Prostate gland (tissue), 2 donors: ENCODE measurements around the gene KIF2C. TPM values are rescaled to one million over a fixed set of nuclear protein-coding genes. Genes with fewer than 3 reads are reported as not detected.
"Not testable (repeated sequence)": the region's sequence is repeated elsewhere in the genome, so short reads cannot be mapped to it uniquely, and the experiment has no call there.

Experiments used
- DNase-seq: peaks from one replicate; pipeline ENCODE4 v3.0.0-alpha.2; 2019; ENCODE audit warnings: low spot score
- H3K27ac ChIP-seq, 2 donors: fragments of 200-600 bp; sonication (generic); 2 replicates each; pipeline ENCODE4 v1.5.1; 2017 to 2019
- H3K27me3 ChIP-seq: fragments of 200-600 bp; sonication (generic); replicated peaks from 2 replicates; pipeline ENCODE4 v1.5.1; 2019; ENCODE audit not compliant: insufficient read depth
- H3K36me3 ChIP-seq, 2 donors: fragments of 200-600 bp; sonication (generic); 1 replicate in 1 of 2; 2 replicates in 1 of 2; pipeline versions ENCODE4 v1.5.1 to v1.8.1; 2017 to 2019
- H3K4me1 ChIP-seq: fragments of 200-600 bp; sonication (generic); replicated peaks from 2 replicates; pipeline ENCODE4 v1.5.1; 2019
- H3K4me3 ChIP-seq, 2 donors: fragments of 200-600 bp; sonication (generic); 2 replicates each; pipeline ENCODE4 v1.5.1; 2017 to 2019
- H3K9me3 ChIP-seq: fragments of 200-600 bp; sonication (generic); 2 replicates; pipeline ENCODE4 v1.5.1; 2017
- CTCF ChIP-seq, 4 experiments: fragments of 200-600 bp in 2 of 4; fragments of 450-650 bp in 2 of 4; sonication (generic) in 2 of 4; IDR thresholded peaks; 1 replicate in 3 of 4; 2 replicates in 1 of 4; pipeline ENCODE4 v1.5.1; 2016 to 2019; ENCODE audit warnings: antibody characterized with exemption in 4 of 4, mild to moderate bottlenecking in 2 of 4, moderate library complexity in 2 of 4
- POLR2A ChIP-seq: fragments of 450-650 bp; IDR thresholded peaks from one replicate; pipeline ENCODE4 v1.6.1; 2016; ENCODE audit warnings: antibody characterized with exemption, mild to moderate bottlenecking
- POLR2AphosphoS5 ChIP-seq: sonication (generic); formaldehyde crosslinking; IDR thresholded peaks from one replicate; pipeline ENCODE4 v1.6.1; 2017; ENCODE audit warnings: antibody characterized with exemption
- WGBS: methylation state at CpG from one replicate; pipeline ENCODE4 v1.1.5; 2018; 5-methylcytosine and 5-hydroxymethylcytosine counted together
- intact Hi-C: fragments of 100-400 bp; cut with DNase I; formaldehyde crosslinking; loops from one replicate; pipeline ENCODE4 v1.14.2; 2022
- total RNA-seq, 2 donors: library from RNA; depleted of rRNA; stranded (reverse); fragments of >200 nt; gene quantifications; one replicate each; pipeline ENCODE4 v1.1.0, GENCODE V29; 2016

KIF2C gene
- total RNA-seq, 2 donors from 2014 or later, result 3.5 to 13.2 TPM

- Histone ChIP-seq H3K36me3 (no peaks in the 10 kb centered on the region), H3K9me3 (no peaks in the 10 kb centered on the region), H3K27me3 (no peaks in the 10 kb centered on the region), H3K4me3 (no peak overlapping the region), H3K27ac (no peak overlapping the region), H3K4me1 (no peaks in the 10 kb centered on the region)
- intact Hi-C loops, result no loop called here
- TF ChIP-seq CTCF (IDR thresholded peaks at IDR 0.05) (no peak), POLR2A (no peak), POLR2AphosphoS5 (no peak)
- 90% methylated on average over 9 of the region's 9 CpGs for WGBS
- no peak for DNase-seq
Measured at GRCh38 chr1:44792736-44793502, 53.3 kb downstream of the KIF2C start.

GRCh38 chr1:44797886-44798285, 58.2 kb downstream of the KIF2C start:
- H3K27ac ChIP-seq, H3K4me1 ChIP-seq, H3K4me3 ChIP-seq, DNase-seq, intact Hi-C loops, H3K27me3 ChIP-seq, H3K36me3 ChIP-seq, H3K9me3 ChIP-seq: not testable (repeated sequence)
- 82% methylated on average over 8 of the region's 8 CpGs for WGBS

GRCh38 chr1:44798481-44799365, 59.1 kb downstream of the KIF2C start:
- TF ChIP-seq CTCF (IDR thresholded peaks at IDR 0.05) (no peak), POLR2AphosphoS5 (no peak), POLR2A (no peak)
- 82% methylated on average over 10 of the region's 10 CpGs for WGBS
- H3K27me3 ChIP-seq, result no peaks in the 10 kb centered on the region
- H3K36me3 ChIP-seq, result no peaks in the 10 kb centered on the region
- peak overlapping the region in 1 of 2 donors; percentile 86 for H3K27ac ChIP-seq
- H3K4me3 ChIP-seq, result no peak overlapping the region
- H3K4me1 ChIP-seq, result no peaks in the 10 kb centered on the region
- DNase-seq, result no peak
- H3K9me3 ChIP-seq, result no peaks in the 10 kb centered on the region
- intact Hi-C loops, result no loop called here

GRCh38 chr1:44799770-44800584, 60.3 kb downstream of the KIF2C start, which contains the start of gene PLK3:
TSS of gene PLK3 (plus strand) at chr1:44800377. CDS start at chr1:44800464, 87 bp downstream.
- Histone ChIP-seq H3K9me3 (no peaks in the 10 kb centered on the region), H3K36me3 (no peaks in the 10 kb centered on the region), H3K4me1 (no peaks in the 10 kb centered on the region), H3K4me3 (peak within 1 kb of the TSS; percentile 54 to 65), H3K27me3 (no peaks in the 10 kb centered on the region), H3K27ac (peak within 1 kb of the TSS; percentile 86 to 92)
- intact Hi-C loops, result no loop called here
- TF ChIP-seq POLR2A, result peak; percentile 94
- TF ChIP-seq POLR2AphosphoS5, result peak; percentile 91
- TF ChIP-seq CTCF (IDR thresholded peaks at IDR 0.05), result peak; percentile 78 to 96 (median 86)
- WGBS, result under 1% methylated on average over 77 of the region's 79 CpGs
- peak; percentile 97 for DNase-seq
